Loucy (cell line): Measurements from ENCODE around the gene NCOA5.
"Not testable (repeated sequence)": the region's sequence is repeated elsewhere in the genome, so short reads cannot be mapped to it uniquely, and the experiment has no call there.

Experiments
- H2AFZ ChIP-seq: fragments of 200-600 bp; sonication (generic); 2 replicates; pipeline ENCODE4 v1.6.0; 2016; ENCODE audit warnings: antibody characterized with exemption, mild to moderate bottlenecking, low read length, moderate library complexity
- H3F3A ChIP-seq: fragments of 200-600 bp; 2 replicates; pipeline ENCODE4 v1.6.0; 2016; ENCODE audit warnings: antibody characterized with exemption, low read depth, mild to moderate bottlenecking
- H3K27me3 ChIP-seq: fragments of 200-600 bp; sonication (generic); 2 replicates; pipeline ENCODE4 v1.6.1; 2014; ENCODE audit warnings: low read length, mild to moderate bottlenecking; ENCODE audit not compliant: insufficient read depth, poor library complexity, severe bottlenecking
- H3K36me3 ChIP-seq: fragments of 200-600 bp; sonication (generic); 2 replicates; pipeline ENCODE4 v1.6.1; 2016; ENCODE audit warnings: low read length; ENCODE audit not compliant: insufficient read depth
- H3K4me1 ChIP-seq: fragments of 200-600 bp; sonication (generic); 2 replicates; pipeline ENCODE4 v1.5.1; 2014; ENCODE audit warnings: low read length, mild to moderate bottlenecking; ENCODE audit not compliant: insufficient read depth, poor library complexity, severe bottlenecking
- H3K4me2 ChIP-seq: fragments of 200-600 bp; sonication (generic); 2 replicates; pipeline ENCODE4 v1.6.0; 2014; ENCODE audit warnings: antibody characterized with exemption, low read length, low read depth, mild to moderate bottlenecking; ENCODE audit not compliant: poor library complexity, severe bottlenecking
- H3K4me3 ChIP-seq: fragments of 200-600 bp; sonication (generic); 2 replicates; pipeline ENCODE4 v1.5.1; 2014; ENCODE audit warnings: low read length, mild to moderate bottlenecking, mixed read lengths; ENCODE audit not compliant: poor library complexity, severe bottlenecking
- H3K79me2 ChIP-seq: fragments of 200-600 bp; sonication (generic); 2 replicates; pipeline ENCODE4 v1.6.1; 2014; ENCODE audit warnings: low read length; ENCODE audit not compliant: insufficient read depth
- H3K9ac ChIP-seq: fragments of 200-600 bp; sonication (generic); 2 replicates; pipeline ENCODE4 v1.6.0; 2014; ENCODE audit warnings: mild to moderate bottlenecking, low read depth, low read length, moderate library complexity; ENCODE audit not compliant: poor library complexity, severe bottlenecking
- H3K9me2 ChIP-seq: fragments of 200-600 bp; sonication (generic); replicated peaks from 2 replicates; pipeline ENCODE4 v1.6.1; 2016; ENCODE audit warnings: low read depth, low read length, mixed read lengths
- H3K9me3 ChIP-seq: fragments of 200-600 bp; sonication (generic); 2 replicates; pipeline ENCODE4 v1.6.1; 2014; ENCODE audit warnings: mild to moderate bottlenecking, antibody characterized with exemption, low read length, low read depth; ENCODE audit not compliant: insufficient read depth
- H4K20me1 ChIP-seq: fragments of 200-600 bp; sonication (generic); 2 replicates; pipeline ENCODE4 v1.6.0; 2014; ENCODE audit warnings: antibody characterized with exemption, low read length, mild to moderate bottlenecking; ENCODE audit not compliant: insufficient read depth, poor library complexity, severe bottlenecking
- CTCF ChIP-seq: fragments of 200-600 bp; sonication (generic); conservative IDR thresholded peaks from 2 replicates; pipeline ENCODE4 v1.5.1; 2014; ENCODE audit warnings: mild to moderate bottlenecking, antibody characterized with exemption, low read length
- EZH2phosphoT487 ChIP-seq: fragments of 200-600 bp; IDR thresholded peaks from 2 replicates; pipeline ENCODE4 v1.6.1; 2018; ENCODE audit warnings: antibody characterized with exemption, mild to moderate bottlenecking, moderate library complexity, borderline replicate concordance

Gene NCOA5

DNA sequence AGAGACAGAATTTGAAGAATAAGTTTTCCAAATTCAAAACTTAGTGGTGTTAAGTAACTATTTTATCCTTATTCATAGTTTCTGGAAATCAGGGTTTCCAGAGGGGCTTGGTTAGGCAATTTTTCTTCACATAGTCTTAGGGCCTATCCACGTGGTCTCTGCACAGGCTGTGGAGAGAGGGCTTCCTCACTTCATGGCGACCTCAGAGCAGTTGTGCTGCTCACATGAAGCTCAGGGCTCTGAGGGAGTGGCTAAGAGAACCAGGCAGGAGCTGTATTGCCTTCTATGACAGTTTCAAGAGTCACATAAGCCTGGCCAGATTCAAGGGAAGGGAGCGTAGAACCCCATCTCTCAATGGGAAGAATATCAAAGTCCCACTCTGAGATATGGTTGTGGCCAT lies 14.5 kb upstream of the NCOA5 start:
- Histone ChIP-seq H3K4me1 (no peaks in the 10 kb centered on the region), H3F3A (no peaks in the 10 kb centered on the region), H2AFZ (no peak overlapping the region), H3K4me3 (no peak overlapping the region), H4K20me1 (no peaks in the 10 kb centered on the region), H3K79me2 (no peaks in the 10 kb centered on the region), H3K27me3 (no peaks in the 10 kb centered on the region), H3K36me3 (no peaks in the 10 kb centered on the region), H3K4me2 (no peak overlapping the region), H3K9ac (no peak overlapping the region), H3K9me3 (no peaks in the 10 kb centered on the region), H3K9me2 (no peaks in the 10 kb centered on the region)
- TF ChIP-seq CTCF: no peak
- no peak for TF ChIP-seq EZH2phosphoT487

GRCh38 chr20:46102940-46103339 lies 13.2 kb upstream of the NCOA5 start:
- no peak overlapping the region for H2AFZ ChIP-seq
- no peak overlapping the region for H3K4me2 ChIP-seq
- TF ChIP-seq CTCF: no peak
- TF ChIP-seq EZH2phosphoT487: no peak
- no peaks in the 10 kb centered on the region for H3K79me2 ChIP-seq
- H3K9me3 ChIP-seq: no peaks in the 10 kb centered on the region
- no peaks in the 10 kb centered on the region for H3K9me2 ChIP-seq
- H3K27me3 ChIP-seq: no peaks in the 10 kb centered on the region
- no peak overlapping the region for H3K9ac ChIP-seq
- H4K20me1 ChIP-seq: no peaks in the 10 kb centered on the region
- no peaks in the 10 kb centered on the region for H3K36me3 ChIP-seq
- H3K4me3 ChIP-seq: no peak overlapping the region
- H3F3A ChIP-seq: no peaks in the 10 kb centered on the region
- H3K4me1 ChIP-seq: no peaks in the 10 kb centered on the region

DNA sequence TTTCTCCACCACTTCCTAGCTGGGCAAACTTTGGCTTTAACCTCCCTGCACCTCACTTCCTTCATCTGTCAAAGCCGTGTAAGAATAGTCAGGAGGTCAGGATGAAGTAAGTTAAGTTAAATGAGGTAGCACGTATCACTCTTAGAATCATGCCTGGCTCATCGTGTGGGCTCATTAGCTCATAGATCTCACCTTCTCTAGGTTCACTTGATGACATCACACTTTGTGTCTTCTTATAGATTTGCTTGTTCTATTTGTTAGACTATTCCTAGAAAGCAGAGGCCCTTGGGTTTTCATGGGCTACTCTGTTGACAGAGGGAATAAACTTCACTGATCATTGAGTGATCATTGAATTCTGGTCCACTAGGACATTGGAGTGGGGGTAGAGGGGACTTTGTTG lies 12.2 kb upstream of the NCOA5 start:
- no peaks in the 10 kb centered on the region for H3K9me2 ChIP-seq
- H3K9ac ChIP-seq: no peak overlapping the region
- no peaks in the 10 kb centered on the region for H3F3A ChIP-seq
- no peaks in the 10 kb centered on the region for H3K79me2 ChIP-seq
- no peak for TF ChIP-seq EZH2phosphoT487
- H4K20me1 ChIP-seq: no peaks in the 10 kb centered on the region
- H3K27me3 ChIP-seq: no peaks in the 10 kb centered on the region
- no peaks in the 10 kb centered on the region for H3K4me1 ChIP-seq
- no peak overlapping the region for H3K4me3 ChIP-seq
- no peaks in the 10 kb centered on the region for H3K36me3 ChIP-seq
- H2AFZ ChIP-seq: no peak overlapping the region
- H3K4me2 ChIP-seq: no peak overlapping the region
- H3K9me3 ChIP-seq: no peaks in the 10 kb centered on the region

- Histone ChIP-seq H3K36me3 (no peaks in the 10 kb centered on the region), H3K27me3 (no peaks in the 10 kb centered on the region), H3K9me3 (no peaks in the 10 kb centered on the region), H3F3A (no peaks in the 10 kb centered on the region), H3K4me2 (no peak overlapping the region), H3K9me2 (no peaks in the 10 kb centered on the region), H3K9ac (no peak overlapping the region), H4K20me1 (no peaks in the 10 kb centered on the region), H3K4me3 (no peak overlapping the region), H2AFZ (no peak overlapping the region), H3K4me1 (no peaks in the 10 kb centered on the region), H3K79me2 (no peaks in the 10 kb centered on the region)
- TF ChIP-seq EZH2phosphoT487 (no peak), CTCF (no peak)
Measured at GRCh38 chr20:46100988-46101387, 11.2 kb upstream of the NCOA5 start.

DNA sequence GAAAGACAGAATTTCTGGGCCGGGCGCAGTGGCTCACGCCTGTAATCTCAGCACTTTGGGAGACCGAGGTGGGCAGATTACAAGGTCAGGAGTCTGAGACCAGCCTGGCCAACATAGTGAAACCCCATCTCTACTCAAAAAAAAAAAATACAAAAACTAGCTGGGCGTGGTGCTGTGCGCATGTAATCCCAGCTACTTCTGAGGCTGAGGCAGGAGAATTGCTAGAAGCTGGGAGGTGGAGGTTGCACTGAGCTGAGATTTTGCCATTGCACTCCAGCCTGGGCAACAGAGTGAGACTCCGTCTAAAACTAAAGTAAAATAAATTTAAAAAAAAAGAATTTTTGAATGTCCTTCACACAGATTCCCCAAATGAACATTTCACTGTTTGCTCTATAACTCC lies 10.7 kb upstream of the NCOA5 start:
- not testable (repeated sequence) for H3K27me3 ChIP-seq, H3K4me1 ChIP-seq, H3K9me3 ChIP-seq, H4K20me1 ChIP-seq, H3K9me2 ChIP-seq, H3F3A ChIP-seq, H3K4me2 ChIP-seq, H3K4me3 ChIP-seq, H2AFZ ChIP-seq, H3K79me2 ChIP-seq, H3K36me3 ChIP-seq, H3K9ac ChIP-seq
